Mesendoderm (in vitro differentiated cells): Measurements from ENCODE around the gene ARMC5.

Source experiments
- DNase-seq: peaks from one replicate; pipeline ENCODE4 v3.0.0; 2013
- H2AK5ac ChIP-seq: 2 replicates; pipeline ENCODE4 v1.6.1; 2013; ENCODE audit warnings: low read length, inconsistent platforms
- H2BK120ac ChIP-seq: 2 replicates; pipeline ENCODE4 v1.6.1; 2013; ENCODE audit warnings: low read depth, mild to moderate bottlenecking, low read length, moderate library complexity, mixed read lengths
- H2BK15ac ChIP-seq: replicated peaks from 2 replicates; pipeline ENCODE4 v1.6.1; 2013; ENCODE audit warnings: low read depth, mild to moderate bottlenecking, moderate library complexity
- H2BK5ac ChIP-seq: 2 replicates; pipeline ENCODE4 v1.6.1; 2013; ENCODE audit warnings: low read length, inconsistent platforms
- H3K18ac ChIP-seq: 2 replicates; pipeline ENCODE4 v1.6.1; 2013; ENCODE audit warnings: mild to moderate bottlenecking, low read length, mixed read lengths
- H3K23ac ChIP-seq: one replicate; pipeline ENCODE4 v1.6.1; 2013; ENCODE audit warnings: low read length
- H3K27ac ChIP-seq: 2 replicates; pipeline ENCODE4 v1.5.1; 2013; ENCODE audit warnings: low read depth, mild to moderate bottlenecking, inconsistent platforms, low read length, moderate library complexity
- H3K27me3 ChIP-seq: 2 replicates; pipeline ENCODE4 v1.6.1; 2013; ENCODE audit warnings: low read length, control low read depth, mild to moderate bottlenecking, inconsistent platforms; ENCODE audit not compliant: insufficient read depth, poor library complexity
- H3K36me3 ChIP-seq: 2 replicates; pipeline ENCODE4 v1.6.1; 2013; ENCODE audit warnings: low read length, inconsistent platforms; ENCODE audit not compliant: control insufficient read depth, insufficient read depth
- H3K4ac ChIP-seq: one replicate; pipeline ENCODE4 v1.6.1; 2013; ENCODE audit warnings: low read depth, mild to moderate bottlenecking, low read length, moderate library complexity
- H3K4me1 ChIP-seq: 2 replicates; pipeline ENCODE4 v1.6.1; 2013; ENCODE audit warnings: low read depth, low read length, inconsistent platforms; ENCODE audit not compliant: control insufficient read depth
- H3K4me2 ChIP-seq: 2 replicates; pipeline ENCODE4 v1.6.1; 2013; ENCODE audit warnings: low read length
- H3K4me3 ChIP-seq: 2 replicates; pipeline ENCODE4 v1.5.1; 2013; ENCODE audit warnings: mild to moderate bottlenecking, low read length
- H3K56ac ChIP-seq: one replicate; pipeline ENCODE4 v1.6.1; 2013; ENCODE audit warnings: low read length
- H3K79me1 ChIP-seq: 2 replicates; pipeline ENCODE4 v1.6.1; 2013; ENCODE audit warnings: low read length, inconsistent platforms
- H3K79me2 ChIP-seq: 2 replicates; pipeline ENCODE4 v1.6.1; 2013; ENCODE audit warnings: mild to moderate bottlenecking, low read length; ENCODE audit not compliant: control insufficient read depth, insufficient read depth
- H3K9ac ChIP-seq: 2 replicates; pipeline ENCODE4 v1.6.1; 2013; ENCODE audit warnings: low read length, inconsistent platforms
- H4K5ac ChIP-seq: one replicate; pipeline ENCODE4 v1.6.1; 2013; ENCODE audit warnings: low read length
- H4K8ac ChIP-seq: one replicate; pipeline ENCODE4 v1.6.1; 2013; ENCODE audit warnings: low read depth, mild to moderate bottlenecking, control low read depth, low read length, moderate library complexity
- WGBS: extraction: QIAGEN DNeasy Blood & Tissue Kit; methylation state at CpG from one replicate; pipeline ENCODE4 v1.1.7; 2013; ENCODE audit warnings: low lambda C conversion rate, missing lambda C conversion rate; ENCODE audit not compliant: insufficient coverage; ENCODE audit errors: extremely low coverage; 5-methylcytosine and 5-hydroxymethylcytosine counted together

ARMC5 gene

DNA sequence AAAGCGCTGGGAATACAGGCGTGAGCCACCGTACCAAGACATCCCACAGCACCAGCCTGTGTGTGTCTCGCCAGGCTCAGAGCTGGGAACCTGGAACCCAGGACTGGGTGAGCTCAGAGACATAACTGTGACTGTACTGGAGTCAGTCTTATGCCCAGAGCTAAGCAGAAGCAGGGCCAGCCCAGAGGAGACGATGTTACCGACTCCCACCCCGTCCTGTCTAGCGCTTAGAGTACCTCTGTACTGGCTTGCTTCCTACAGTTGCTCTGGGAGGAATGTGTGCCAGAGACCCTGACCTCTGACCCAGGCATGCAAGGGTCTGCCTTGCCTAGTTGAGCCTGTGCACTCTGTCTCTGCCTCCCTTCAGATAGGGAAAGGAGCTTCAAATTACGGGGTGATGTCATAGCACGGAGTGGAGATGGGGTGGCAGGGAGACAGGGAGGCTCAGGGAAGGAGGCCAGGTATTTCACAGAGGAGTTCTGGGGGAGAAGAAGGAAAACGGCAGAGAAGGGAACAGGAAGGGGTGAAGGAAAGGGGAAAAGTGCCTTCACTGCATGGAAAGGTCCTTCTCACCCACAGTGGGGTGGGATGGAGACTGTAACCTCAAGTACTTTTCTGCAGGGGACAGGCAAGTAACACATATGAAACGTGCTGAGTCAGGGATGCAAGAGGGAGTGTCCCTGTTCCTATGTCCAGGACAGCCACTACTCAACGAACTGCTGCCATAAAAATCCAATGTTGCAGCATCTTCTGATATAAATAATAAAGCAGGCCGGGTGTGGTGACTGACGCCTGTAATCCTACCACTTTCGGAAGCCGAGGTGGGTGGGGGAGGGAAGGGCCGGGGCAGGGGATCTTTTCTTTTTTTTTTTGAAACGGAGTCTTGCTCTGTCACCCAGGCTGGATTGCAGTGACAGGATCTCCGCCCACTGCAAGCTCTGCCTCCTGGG lies 5.8 kb upstream of the ARMC5 start:
- Histone ChIP-seq H3K27me3 (no peaks in the 10 kb centered on the region), H3K9ac (peak overlapping the region; percentile 39), H2BK15ac (no peak overlapping the region), H3K4me1 (peaks cover 10% of the 10 kb centered on the region), H4K8ac (no peak overlapping the region), H3K4me3 (no peak overlapping the region), H2BK120ac (no peak overlapping the region), H3K79me1 (peaks cover 24% of the 10 kb centered on the region), H3K56ac (peak overlapping the region; percentile 72), H2AK5ac (peak overlapping the region; percentile 74), H3K4me2 (no peak overlapping the region), H4K5ac (no peak overlapping the region), H3K4ac (no peak overlapping the region), H3K23ac (no peak overlapping the region), H3K79me2 (peaks cover 25% of the 10 kb centered on the region), H3K27ac (no peak overlapping the region), H2BK5ac (peak overlapping the region; percentile 1), H3K18ac (no peak overlapping the region), H3K36me3 (no peaks in the 10 kb centered on the region)
- WGBS, result no CpG with 5 or more reads among the region's 20 CpGs
- DNase-seq, result peak; percentile 81

DNA sequence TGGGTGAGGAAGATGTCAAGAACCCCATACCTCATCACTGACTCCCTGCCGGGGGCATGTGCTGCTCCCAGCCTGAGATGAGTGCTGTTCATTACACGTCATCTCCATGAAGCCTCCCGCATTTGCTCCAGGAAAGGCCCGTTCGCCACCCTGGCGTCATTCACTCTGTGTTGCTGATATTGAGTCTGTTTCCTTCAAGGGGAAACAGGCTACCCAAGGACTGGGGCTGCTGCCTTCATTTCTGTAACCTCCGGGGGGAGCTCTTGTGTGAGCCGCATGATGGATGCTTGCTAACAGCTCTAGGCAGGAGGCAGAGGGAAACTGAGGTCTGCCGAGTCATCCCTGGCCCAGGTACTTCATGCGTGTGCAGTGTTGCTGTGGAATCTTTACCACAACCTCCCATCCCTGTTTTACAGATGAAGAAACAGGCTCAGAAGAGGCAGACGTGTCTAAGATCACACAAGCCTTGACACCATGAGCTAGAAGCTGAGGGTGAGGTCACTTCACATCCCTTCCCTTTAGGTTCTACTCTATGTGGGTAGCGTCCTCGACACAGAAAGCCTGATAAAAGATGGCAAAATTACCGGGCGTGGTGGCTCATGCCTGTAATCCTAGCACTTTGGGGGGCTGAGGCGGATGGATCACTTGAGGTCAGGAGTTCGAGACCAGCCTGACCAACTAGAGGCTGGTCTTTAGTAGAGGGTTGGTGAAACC lies 3.5 kb upstream of the ARMC5 start:
- H3K36me3 ChIP-seq, result no peaks in the 10 kb centered on the region
- no peak overlapping the region for H3K4me2 ChIP-seq
- no peak overlapping the region for H4K8ac ChIP-seq
- peak overlapping the region; percentile 18 for H3K9ac ChIP-seq
- no peak overlapping the region for H3K4me3 ChIP-seq
- no peak overlapping the region for H2BK120ac ChIP-seq
- H3K27ac ChIP-seq, result no peak overlapping the region
- H2BK15ac ChIP-seq, result no peak overlapping the region
- H2AK5ac ChIP-seq, result no peak overlapping the region
- H3K18ac ChIP-seq, result no peak overlapping the region
- no peak overlapping the region for H4K5ac ChIP-seq
- H3K4ac ChIP-seq, result no peak overlapping the region
- H3K56ac ChIP-seq, result peak overlapping the region; percentile 18
- DNase-seq, result peak; percentile 60
- peaks cover 12% of the 10 kb centered on the region for H3K4me1 ChIP-seq
- WGBS, result no CpG with 5 or more reads among the region's 17 CpGs
- H3K27me3 ChIP-seq, result no peaks in the 10 kb centered on the region
- no peak overlapping the region for H3K23ac ChIP-seq
- H3K79me1 ChIP-seq, result peaks cover 24% of the 10 kb centered on the region
- H3K79me2 ChIP-seq, result peaks cover 25% of the 10 kb centered on the region
- no peak overlapping the region for H2BK5ac ChIP-seq

DNA sequence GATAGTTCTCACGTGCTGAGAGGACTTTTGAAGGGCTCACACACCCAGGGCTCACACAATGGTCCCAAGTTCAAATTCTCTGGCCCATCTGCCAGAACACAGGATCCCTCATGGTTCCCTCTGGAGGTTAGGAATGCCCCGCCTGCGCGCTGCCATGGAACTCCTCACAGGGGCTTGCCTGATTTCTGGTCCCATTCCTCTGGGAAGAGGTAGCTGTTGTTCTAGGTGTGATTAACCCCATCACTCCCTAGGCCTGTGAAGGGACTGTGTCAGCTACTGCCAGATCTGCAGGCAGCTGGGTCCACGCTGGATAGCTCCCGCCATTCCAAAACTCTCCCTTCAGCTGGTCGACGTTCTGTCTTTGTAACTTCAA lies 2.3 kb upstream of the ARMC5 start:
- Histone ChIP-seq H3K36me3 (no peaks in the 10 kb centered on the region), H2AK5ac (no peak overlapping the region), H3K4me2 (no peak overlapping the region), H3K4me3 (no peak overlapping the region), H3K4me1 (peaks cover 12% of the 10 kb centered on the region), H4K8ac (no peak overlapping the region), H3K79me1 (peaks cover 24% of the 10 kb centered on the region), H4K5ac (no peak overlapping the region), H3K9ac (peak overlapping the region; percentile 19), H3K23ac (no peak overlapping the region), H3K4ac (no peak overlapping the region), H3K27me3 (no peaks in the 10 kb centered on the region), H2BK15ac (no peak overlapping the region), H3K79me2 (peaks cover 25% of the 10 kb centered on the region), H3K27ac (no peak overlapping the region), H3K56ac (no peak overlapping the region), H3K18ac (no peak overlapping the region), H2BK5ac (no peak overlapping the region), H2BK120ac (no peak overlapping the region)
- WGBS, result no CpG with 5 or more reads among the region's 8 CpGs
- DNase-seq, result peak; percentile 17

DNA sequence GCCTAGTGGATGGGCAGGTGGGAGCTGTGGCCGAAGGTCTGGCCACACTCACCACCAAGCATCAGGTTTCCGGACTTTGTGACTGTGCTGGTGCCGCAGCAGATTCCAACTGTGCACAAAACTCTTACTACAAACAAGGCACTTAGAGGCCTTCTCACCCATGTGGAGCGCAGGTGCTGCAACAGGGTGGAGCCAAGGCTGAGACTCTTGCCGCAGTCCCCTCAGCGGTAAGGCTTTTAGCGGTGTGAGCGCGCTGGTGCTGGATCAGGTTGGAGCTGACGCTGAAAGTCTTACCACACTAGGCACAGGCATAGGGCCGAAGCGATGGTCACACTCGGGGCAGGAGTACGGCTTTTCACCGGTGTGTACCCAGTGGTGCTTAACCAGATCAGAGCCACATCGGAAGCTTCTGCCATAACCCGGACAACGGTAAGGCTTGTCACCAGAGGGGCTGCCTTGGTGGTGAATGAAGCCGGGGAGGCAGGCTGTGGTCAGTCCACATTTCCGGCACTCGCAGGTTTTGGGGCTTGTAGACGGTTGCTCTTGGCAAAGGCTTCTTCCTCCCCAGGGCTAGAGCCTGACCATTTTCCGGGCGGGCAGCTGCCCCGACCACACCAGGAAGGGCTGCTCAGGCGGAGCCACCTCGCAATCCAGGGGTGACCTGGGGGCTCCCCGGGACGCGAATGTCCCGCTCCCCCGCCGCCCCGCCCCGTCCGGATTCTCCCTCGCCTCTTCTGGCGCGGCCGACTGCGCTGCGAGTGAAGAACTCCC lies 1.0 kb upstream of the ARMC5 start:
- H3K4me1 ChIP-seq, result peaks cover 11% of the 10 kb centered on the region
- peak overlapping the region; percentile 54 for H3K4me3 ChIP-seq
- H3K27ac ChIP-seq, result peak overlapping the region; percentile 87
- H2BK5ac ChIP-seq, result no peak overlapping the region
- H2BK15ac ChIP-seq, result no peak overlapping the region
- no peaks in the 10 kb centered on the region for H3K36me3 ChIP-seq
- no peak overlapping the region for H3K23ac ChIP-seq
- H3K27me3 ChIP-seq, result no peaks in the 10 kb centered on the region
- H4K8ac ChIP-seq, result no peak overlapping the region
- no peak overlapping the region for H2BK120ac ChIP-seq
- peaks cover 24% of the 10 kb centered on the region for H3K79me1 ChIP-seq
- peak overlapping the region; percentile 28 for H3K4ac ChIP-seq
- H3K56ac ChIP-seq, result peak overlapping the region; percentile 92
- peak overlapping the region; percentile 34 for H3K18ac ChIP-seq
- H3K79me2 ChIP-seq, result peaks cover 25% of the 10 kb centered on the region
- H3K4me2 ChIP-seq, result peak overlapping the region; percentile 95
- WGBS, result no CpG with 5 or more reads among the region's 42 CpGs
- DNase-seq, result peak; percentile 75
- peak overlapping the region; percentile 81 for H3K9ac ChIP-seq
- no peak overlapping the region for H2AK5ac ChIP-seq
- no peak overlapping the region for H4K5ac ChIP-seq

DNA sequence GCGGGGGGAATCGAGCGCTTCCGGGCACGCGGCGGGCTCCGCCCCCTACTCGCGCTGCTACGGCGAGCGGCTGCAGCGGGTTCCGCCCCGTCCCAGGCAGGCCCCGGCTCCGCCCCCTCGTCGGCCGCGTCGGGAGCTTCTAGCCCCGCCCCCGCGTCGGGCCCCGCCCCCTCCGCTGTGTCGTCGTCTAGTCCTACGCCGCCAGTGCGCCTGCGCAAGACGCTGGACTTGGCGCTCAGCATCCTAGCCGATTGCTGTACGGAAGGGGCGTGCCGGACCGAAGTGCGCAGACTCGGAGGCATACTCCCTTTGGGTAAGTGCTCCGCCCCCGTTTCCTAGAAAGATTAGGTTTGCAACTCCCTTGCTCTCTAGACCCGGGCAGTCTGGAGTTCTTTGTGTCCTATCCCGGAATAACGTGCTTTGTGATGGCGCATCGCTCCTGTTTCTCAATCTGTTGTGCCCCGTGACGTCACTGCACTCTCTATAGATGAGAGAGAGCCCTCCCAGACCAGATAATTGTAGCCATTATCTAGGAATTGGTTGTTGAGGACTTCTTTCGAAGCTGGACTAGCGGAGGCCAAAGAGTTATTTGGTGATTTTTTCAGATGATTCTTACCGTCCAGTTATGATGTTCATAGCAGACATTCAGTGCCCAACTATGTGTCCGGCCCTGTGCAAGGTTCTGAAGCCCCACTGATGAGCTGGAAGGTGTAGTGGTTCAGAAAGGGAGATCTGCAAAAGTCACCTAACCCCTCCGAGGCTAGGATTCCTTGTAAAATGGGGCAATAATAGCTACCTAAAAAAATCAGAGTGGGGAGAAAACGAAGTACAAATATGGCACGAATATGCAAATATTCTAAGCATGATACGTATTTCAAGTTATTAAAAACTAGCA lies 633 bp downstream of the ARMC5 start:
- H3K79me1 ChIP-seq, result peaks cover 24% of the 10 kb centered on the region
- H3K79me2 ChIP-seq, result peaks cover 25% of the 10 kb centered on the region
- peak overlapping the region; percentile 44 for H3K18ac ChIP-seq
- H3K4me3 ChIP-seq, result peak overlapping the region; percentile 76
- peak overlapping the region; percentile 94 for H3K4ac ChIP-seq
- no CpG with 5 or more reads among the region's 61 CpGs for WGBS
- H3K27me3 ChIP-seq, result no peaks in the 10 kb centered on the region
- H3K36me3 ChIP-seq, result no peaks in the 10 kb centered on the region
- peak overlapping the region; percentile 89 for H3K27ac ChIP-seq
- H2BK120ac ChIP-seq, result no peak overlapping the region
- peak; percentile 99 for DNase-seq
- peak overlapping the region; percentile 56 for H2AK5ac ChIP-seq
- H3K4me1 ChIP-seq, result peaks cover 6% of the 10 kb centered on the region
- H4K5ac ChIP-seq, result peak overlapping the region; percentile 21
- peak overlapping the region; percentile 97 for H2BK5ac ChIP-seq
- peak overlapping the region; percentile 75 for H3K4me2 ChIP-seq
- peak overlapping the region; percentile 81 for H3K23ac ChIP-seq
- H2BK15ac ChIP-seq, result no peak overlapping the region
- H4K8ac ChIP-seq, result no peak overlapping the region
- peak overlapping the region; percentile 99 for H3K56ac ChIP-seq
- H3K9ac ChIP-seq, result peak overlapping the region; percentile 96
